Fibroblast of lung (primary cell): ENCODE results near the gene HIPK2. TPM values are rescaled to one million over a fixed set of nuclear protein-coding genes. Genes with fewer than 3 reads are reported as not detected.

Experiments used
- DNase-seq, 2 donors: peaks; one replicate each; pipeline versions ENCODE4 v3.0.0 to v3.0.0-alpha.2; 2010; ENCODE audit warnings: low read depth in 2 of 2
- H2AFZ ChIP-seq: 2 replicates; pipeline ENCODE4 v1.5.1; 2012; ENCODE audit warnings: low read length, control low read depth, inconsistent platforms
- H3K27ac ChIP-seq: 2 replicates; pipeline ENCODE4 v1.5.1; 2011; ENCODE audit warnings: low read length, control low read depth; ENCODE audit not compliant: insufficient read depth
- H3K27me3 ChIP-seq: 2 replicates; pipeline ENCODE4 v1.5.1; 2011; ENCODE audit warnings: mild to moderate bottlenecking, low read length; ENCODE audit not compliant: control insufficient read depth, insufficient read depth
- H3K36me3 ChIP-seq: 2 replicates; pipeline ENCODE4 v1.5.1; 2011; ENCODE audit warnings: low read length; ENCODE audit not compliant: control insufficient read depth, insufficient read depth
- H3K4me1 ChIP-seq: 2 replicates; pipeline ENCODE4 v1.5.1; 2011; ENCODE audit warnings: low read length; ENCODE audit not compliant: control insufficient read depth, insufficient read depth; ENCODE audit errors: extremely low read depth
- H3K4me2 ChIP-seq: 2 replicates; pipeline ENCODE4 v1.5.1; 2011; ENCODE audit warnings: low read length, control low read depth; ENCODE audit not compliant: insufficient read depth; ENCODE audit errors: extremely low read depth
- H3K4me3 ChIP-seq, 4 experiments: fragments of 200-600 bp in 1 of 4; sonication (generic) in 1 of 4; replicated peaks in 1 of 4; 2 replicates each; pipeline ENCODE4 v1.5.1; 2011 to 2016; ENCODE audit warnings: low read length in 4 of 4, low read depth in 3 of 4, mild to moderate bottlenecking in 3 of 4, control low read depth in 2 of 4, inconsistent platforms in 1 of 4, mixed read lengths in 1 of 4; ENCODE audit not compliant: insufficient read depth in 1 of 4; ENCODE audit errors: control extremely low read depth in 1 of 4
- H3K79me2 ChIP-seq: 2 replicates; pipeline ENCODE4 v1.5.1; 2012; ENCODE audit warnings: mild to moderate bottlenecking, low read length, inconsistent platforms; ENCODE audit not compliant: control insufficient read depth, insufficient read depth
- H3K9ac ChIP-seq: 2 replicates; pipeline ENCODE4 v1.5.1; 2011; ENCODE audit warnings: mild to moderate bottlenecking, low read length, control low read depth; ENCODE audit not compliant: insufficient read depth
- H3K9me3 ChIP-seq: 2 replicates; pipeline ENCODE4 v1.5.1; 2012; ENCODE audit warnings: low read depth, low read length; ENCODE audit not compliant: control insufficient read depth, insufficient read depth
- H4K20me1 ChIP-seq: 2 replicates; pipeline ENCODE4 v1.5.1; 2011; ENCODE audit warnings: low read length; ENCODE audit not compliant: control insufficient read depth, insufficient read depth; ENCODE audit errors: extremely low read depth
- EZH2 ChIP-seq: IDR thresholded peaks from 2 replicates; pipeline ENCODE4 v1.5.1; 2012; ENCODE audit warnings: low read length, control low read depth, mild to moderate bottlenecking; ENCODE audit errors: missing control alignments
- polyA plus RNA-seq, 2 donors: library from polyadenylated mRNA; depleted of rRNA in 1 of 2; stranded (reverse) in 1 of 2; unstranded in 1 of 2; fragments of >200 nt; gene quantifications; 2 replicates each; pipeline ENCODE4 v1.2.1, GENCODE V29; 2011 to 2012; ENCODE audit warnings: missing spikeins in 1 of 2
- total RNA-seq: library from RNA; depleted of rRNA; stranded (reverse); fragments of >200 nt; gene quantifications from 2 replicates; pipeline ENCODE4 v1.2.1, GENCODE V29; 2014
- TF ChIP-seq, protein P1 (sequence below), 2 donors: IDR thresholded peaks in 1 of 2; conservative IDR thresholded peaks in 1 of 2; 1 replicate in 1 of 2; 2 replicates in 1 of 2; pipeline ENCODE4 v1.5.1; 2011 to 2012; ENCODE audit warnings: low read length in 2 of 2, control low read depth in 1 of 2, inconsistent platforms in 1 of 2, low read depth in 1 of 2, mild to moderate bottlenecking in 1 of 2

Gene HIPK2
- total and polyA plus RNA-seq, 2 donors (not counting 1 experiment from before 2014, with no cell fraction given), result 10.1 to 11.1 TPM

GRCh38 chr7:139572704-139573385, 205.0 kb downstream of the HIPK2 start:
- Histone ChIP-seq H3K36me3 (peaks cover 10% of the 10 kb centered on the region), H2AFZ (no peak overlapping the region), H3K27me3 (no peaks in the 10 kb centered on the region)

GRCh38 chr7:139572071-139572470, 205.7 kb downstream of the HIPK2 start:
- Histone ChIP-seq H3K9ac (no peak overlapping the region), H3K27me3 (no peaks in the 10 kb centered on the region), H4K20me1 (no peaks in the 10 kb centered on the region), H3K9me3 (no peaks in the 10 kb centered on the region), H3K36me3 (peaks cover 10% of the 10 kb centered on the region), H3K4me2 (no peak overlapping the region), H3K4me1 (no peaks in the 10 kb centered on the region), H3K79me2 (no peaks in the 10 kb centered on the region), H3K4me3 (no peak overlapping the region), H3K27ac (no peak overlapping the region), H2AFZ (no peak overlapping the region)
- no peak for DNase-seq
- TF ChIP-seq, protein P1, sequence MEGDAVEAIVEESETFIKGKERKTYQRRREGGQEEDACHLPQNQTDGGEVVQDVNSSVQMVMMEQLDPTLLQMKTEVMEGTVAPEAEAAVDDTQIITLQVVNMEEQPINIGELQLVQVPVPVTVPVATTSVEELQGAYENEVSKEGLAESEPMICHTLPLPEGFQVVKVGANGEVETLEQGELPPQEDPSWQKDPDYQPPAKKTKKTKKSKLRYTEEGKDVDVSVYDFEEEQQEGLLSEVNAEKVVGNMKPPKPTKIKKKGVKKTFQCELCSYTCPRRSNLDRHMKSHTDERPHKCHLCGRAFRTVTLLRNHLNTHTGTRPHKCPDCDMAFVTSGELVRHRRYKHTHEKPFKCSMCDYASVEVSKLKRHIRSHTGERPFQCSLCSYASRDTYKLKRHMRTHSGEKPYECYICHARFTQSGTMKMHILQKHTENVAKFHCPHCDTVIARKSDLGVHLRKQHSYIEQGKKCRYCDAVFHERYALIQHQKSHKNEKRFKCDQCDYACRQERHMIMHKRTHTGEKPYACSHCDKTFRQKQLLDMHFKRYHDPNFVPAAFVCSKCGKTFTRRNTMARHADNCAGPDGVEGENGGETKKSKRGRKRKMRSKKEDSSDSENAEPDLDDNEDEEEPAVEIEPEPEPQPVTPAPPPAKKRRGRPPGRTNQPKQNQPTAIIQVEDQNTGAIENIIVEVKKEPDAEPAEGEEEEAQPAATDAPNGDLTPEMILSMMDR (conservative IDR thresholded peaks at IDR 0.05 in 1 of 2, IDR thresholded peaks at IDR 0.05 in 1 of 2; ENCODE audit: low read depth in 1 of 2, low read length in 2 of 2), result no peak
- TF ChIP-seq EZH2, result no peak

More at GRCh38 chr7:139572704-139573385, 205.0 kb downstream of the HIPK2 start:
- no peaks in the 10 kb centered on the region for H3K9me3 ChIP-seq
- no peak overlapping the region for H3K4me2 ChIP-seq
- H4K20me1 ChIP-seq, result no peaks in the 10 kb centered on the region
- H3K79me2 ChIP-seq, result no peaks in the 10 kb centered on the region
- H3K27ac ChIP-seq, result no peak overlapping the region
- no peak for DNase-seq
- H3K9ac ChIP-seq, result no peak overlapping the region
- H3K4me1 ChIP-seq, result no peaks in the 10 kb centered on the region
- H3K4me3 ChIP-seq, result no peak overlapping the region
- TF ChIP-seq EZH2, result no peak

- H3K27ac ChIP-seq, result no peak overlapping the region
- no peaks in the 10 kb centered on the region for H3K4me1 ChIP-seq
- H3K36me3 ChIP-seq, result peaks cover 10% of the 10 kb centered on the region
- H3K79me2 ChIP-seq, result no peaks in the 10 kb centered on the region
- H3K9ac ChIP-seq, result no peak overlapping the region
- no peaks in the 10 kb centered on the region for H3K9me3 ChIP-seq
- TF ChIP-seq, protein P1 (conservative IDR thresholded peaks at IDR 0.05 in 1 of 2, IDR thresholded peaks at IDR 0.05 in 1 of 2; ENCODE audit: low read depth in 1 of 2, low read length in 2 of 2), result no peak
- no peak for TF ChIP-seq EZH2
- no peaks in the 10 kb centered on the region for H3K27me3 ChIP-seq
- no peak for DNase-seq
- H3K4me2 ChIP-seq, result no peak overlapping the region
- H3K4me3 ChIP-seq, result no peak overlapping the region
- H4K20me1 ChIP-seq, result no peaks in the 10 kb centered on the region
- no peak overlapping the region for H2AFZ ChIP-seq
These were observed 206.1 kb downstream of the HIPK2 start for GRCh38 chr7:139571651-139572050.
